Measurements from ENCODE around the gene DUXB.

DNA sequence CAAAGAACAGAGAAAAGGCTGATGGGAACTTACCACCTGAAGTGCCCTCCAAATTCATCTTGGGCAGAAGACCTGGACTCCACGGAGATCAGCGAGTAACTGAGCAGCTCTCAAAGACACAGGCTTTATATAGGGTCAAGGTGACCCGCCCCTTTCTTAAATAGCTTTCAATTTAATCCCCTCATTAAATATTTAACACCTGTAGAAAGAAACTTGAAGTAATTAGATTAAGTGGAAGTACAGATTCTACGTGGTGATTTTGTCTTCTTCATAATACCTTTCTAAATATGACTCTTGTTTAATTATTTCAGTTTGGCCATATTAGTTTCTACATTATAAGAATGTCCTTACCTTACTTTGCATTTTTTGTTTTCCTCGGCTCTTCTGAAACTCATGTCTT is at the start of gene DUXB:
- TF ChIP-seq, protein P1, sequence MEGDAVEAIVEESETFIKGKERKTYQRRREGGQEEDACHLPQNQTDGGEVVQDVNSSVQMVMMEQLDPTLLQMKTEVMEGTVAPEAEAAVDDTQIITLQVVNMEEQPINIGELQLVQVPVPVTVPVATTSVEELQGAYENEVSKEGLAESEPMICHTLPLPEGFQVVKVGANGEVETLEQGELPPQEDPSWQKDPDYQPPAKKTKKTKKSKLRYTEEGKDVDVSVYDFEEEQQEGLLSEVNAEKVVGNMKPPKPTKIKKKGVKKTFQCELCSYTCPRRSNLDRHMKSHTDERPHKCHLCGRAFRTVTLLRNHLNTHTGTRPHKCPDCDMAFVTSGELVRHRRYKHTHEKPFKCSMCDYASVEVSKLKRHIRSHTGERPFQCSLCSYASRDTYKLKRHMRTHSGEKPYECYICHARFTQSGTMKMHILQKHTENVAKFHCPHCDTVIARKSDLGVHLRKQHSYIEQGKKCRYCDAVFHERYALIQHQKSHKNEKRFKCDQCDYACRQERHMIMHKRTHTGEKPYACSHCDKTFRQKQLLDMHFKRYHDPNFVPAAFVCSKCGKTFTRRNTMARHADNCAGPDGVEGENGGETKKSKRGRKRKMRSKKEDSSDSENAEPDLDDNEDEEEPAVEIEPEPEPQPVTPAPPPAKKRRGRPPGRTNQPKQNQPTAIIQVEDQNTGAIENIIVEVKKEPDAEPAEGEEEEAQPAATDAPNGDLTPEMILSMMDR (IDR thresholded peaks at IDR 0.05; ENCODE audit: insufficient read depth, low read depth, low read length): no peak
- no peak for TF ChIP-seq EZH2 (IDR thresholded peaks at IDR 0.05; ENCODE audit: insufficient read depth, low read length)
